ENCODE measurements around the gene MT1H.

MT1H gene

DNA sequence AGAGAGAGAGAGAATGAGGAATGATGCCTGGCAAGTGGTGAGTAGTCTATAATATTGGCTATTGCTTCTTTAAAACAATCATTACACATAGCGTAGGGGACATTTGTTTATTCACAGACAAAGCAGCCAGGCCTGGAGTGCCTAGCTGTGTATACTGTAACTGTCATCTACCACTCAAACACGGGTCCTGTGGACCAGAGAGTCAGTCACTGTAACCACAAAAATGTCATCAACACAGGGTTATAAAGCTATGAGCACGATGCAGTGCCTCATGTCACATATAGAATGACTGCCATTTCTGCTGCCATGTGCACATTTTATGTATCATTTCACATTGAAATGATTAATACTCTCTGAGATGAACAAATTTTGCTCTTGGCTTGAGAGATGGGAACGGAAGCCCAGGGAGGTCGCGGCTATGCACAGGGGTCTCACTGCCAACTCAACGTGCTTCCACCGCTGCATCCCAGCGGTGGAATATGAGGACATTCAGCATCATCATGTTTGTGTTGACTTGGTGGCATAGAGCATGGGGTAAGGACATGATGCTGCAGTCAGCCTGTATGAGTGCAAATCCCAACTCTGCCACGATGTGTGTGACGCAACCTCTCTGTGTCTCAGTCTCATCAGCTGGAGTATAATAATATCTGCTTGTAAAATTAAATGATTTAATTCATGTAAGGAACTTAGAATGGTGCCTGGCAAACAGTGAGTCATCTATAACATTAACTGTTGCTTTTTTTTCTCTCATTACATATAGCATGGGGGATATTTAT lies 3.3 kb downstream of the MT1H start (continued):
- TF ChIP-seq ZNF366 (tag by site-specific recombination; conservative IDR thresholded peaks at IDR 0.05) (no peak), ZNF350 (tag by site-specific recombination; IDR thresholded peaks at IDR 0.05) (no peak), ZIC2 (tag by site-specific recombination; IDR thresholded peaks at IDR 0.05) (no peak), ZNF600 (tag by site-specific recombination; IDR thresholded peaks at IDR 0.05) (no peak)
- TF ChIP-seq, protein P1, sequence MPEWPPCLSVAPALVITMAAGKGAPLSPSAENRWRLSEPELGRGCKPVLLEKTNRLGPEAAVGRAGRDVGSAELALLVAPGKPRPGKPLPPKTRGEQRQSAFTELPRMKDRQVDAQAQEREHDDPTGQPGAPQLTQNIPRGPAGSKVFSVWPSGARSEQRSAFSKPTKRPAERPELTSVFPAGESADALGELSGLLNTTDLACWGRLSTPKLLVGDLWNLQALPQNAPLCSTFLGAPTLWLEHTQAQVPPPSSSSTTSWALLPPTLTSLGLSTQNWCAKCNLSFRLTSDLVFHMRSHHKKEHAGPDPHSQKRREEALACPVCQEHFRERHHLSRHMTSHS (tag by site-specific recombination; IDR thresholded peaks at IDR 0.05) = no peak

DNA sequence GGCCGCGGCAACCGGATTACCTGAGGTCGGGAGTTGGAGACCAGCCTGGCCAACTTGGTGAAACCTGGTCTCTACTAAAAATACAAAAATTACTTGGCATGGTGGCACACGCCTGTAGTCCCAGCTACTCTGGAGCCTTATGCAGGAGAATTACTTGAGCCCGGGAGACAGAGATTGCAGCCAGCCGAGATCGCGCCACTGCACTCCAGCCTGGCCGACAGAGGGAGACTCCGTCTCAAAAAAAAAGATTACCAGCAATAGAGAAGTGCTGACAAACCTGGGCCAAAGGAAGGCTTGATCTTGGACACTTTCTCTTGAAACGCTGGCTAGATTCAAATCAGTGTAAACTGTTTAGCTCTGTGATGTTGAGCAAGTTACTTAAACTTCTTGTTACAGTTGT lies 4.3 kb downstream of the MT1H start:
- Histone ChIP-seq H3K27ac (ENCODE audit: extremely low read depth, low read depth, low read length) (no peak overlapping the region), H3K4me3 (ENCODE audit: low read depth, low read length) (no peak overlapping the region), H3K9me3 (ENCODE audit: control insufficient read depth, insufficient read depth, low read depth, low read length) (no peaks in the 10 kb centered on the region), H3K4me1 (ENCODE audit: control insufficient read depth, insufficient read depth, low read length) (no peaks in the 10 kb centered on the region), H3K36me3 (ENCODE audit: control insufficient read depth in 2 of 2, insufficient read depth in 1 of 2, low read length in 2 of 2) (no peaks in the 10 kb centered on the region)
- CTCF ChIA-PET = interaction anchor here (0.6 to 3.4 kb wide), 9 partner anchors 10 to 218 kb away, joined by 3 to 31 read pairs (median 4); no protein-coding TSS in a partner anchor
- POLR2A ChIA-PET = no interaction called here
- TF ChIP-seq, protein P2, sequence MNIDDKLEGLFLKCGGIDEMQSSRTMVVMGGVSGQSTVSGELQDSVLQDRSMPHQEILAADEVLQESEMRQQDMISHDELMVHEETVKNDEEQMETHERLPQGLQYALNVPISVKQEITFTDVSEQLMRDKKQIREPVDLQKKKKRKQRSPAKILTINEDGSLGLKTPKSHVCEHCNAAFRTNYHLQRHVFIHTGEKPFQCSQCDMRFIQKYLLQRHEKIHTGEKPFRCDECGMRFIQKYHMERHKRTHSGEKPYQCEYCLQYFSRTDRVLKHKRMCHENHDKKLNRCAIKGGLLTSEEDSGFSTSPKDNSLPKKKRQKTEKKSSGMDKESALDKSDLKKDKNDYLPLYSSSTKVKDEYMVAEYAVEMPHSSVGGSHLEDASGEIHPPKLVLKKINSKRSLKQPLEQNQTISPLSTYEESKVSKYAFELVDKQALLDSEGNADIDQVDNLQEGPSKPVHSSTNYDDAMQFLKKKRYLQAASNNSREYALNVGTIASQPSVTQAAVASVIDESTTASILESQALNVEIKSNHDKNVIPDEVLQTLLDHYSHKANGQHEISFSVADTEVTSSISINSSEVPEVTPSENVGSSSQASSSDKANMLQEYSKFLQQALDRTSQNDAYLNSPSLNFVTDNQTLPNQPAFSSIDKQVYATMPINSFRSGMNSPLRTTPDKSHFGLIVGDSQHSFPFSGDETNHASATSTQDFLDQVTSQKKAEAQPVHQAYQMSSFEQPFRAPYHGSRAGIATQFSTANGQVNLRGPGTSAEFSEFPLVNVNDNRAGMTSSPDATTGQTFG (tag by site-specific recombination; IDR thresholded peaks at IDR 0.05; ENCODE audit: borderline replicate concordance) = no peak
- TF ChIP-seq, protein P3, sequence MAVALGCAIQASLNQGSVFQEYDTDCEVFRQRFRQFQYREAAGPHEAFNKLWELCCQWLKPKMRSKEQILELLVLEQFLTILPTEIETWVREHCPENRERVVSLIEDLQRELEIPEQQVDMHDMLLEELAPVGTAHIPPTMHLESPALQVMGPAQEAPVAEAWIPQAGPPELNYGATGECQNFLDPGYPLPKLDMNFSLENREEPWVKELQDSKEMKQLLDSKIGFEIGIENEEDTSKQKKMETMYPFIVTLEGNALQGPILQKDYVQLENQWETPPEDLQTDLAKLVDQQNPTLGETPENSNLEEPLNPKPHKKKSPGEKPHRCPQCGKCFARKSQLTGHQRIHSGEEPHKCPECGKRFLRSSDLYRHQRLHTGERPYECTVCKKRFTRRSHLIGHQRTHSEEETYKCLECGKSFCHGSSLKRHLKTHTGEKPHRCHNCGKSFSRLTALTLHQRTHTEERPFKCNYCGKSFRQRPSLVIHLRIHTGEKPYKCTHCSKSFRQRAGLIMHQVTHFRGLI (tag by site-specific recombination; IDR thresholded peaks at IDR 0.05) = no peak
- TF ChIP-seq MEIS1 (CRISPR knock-in tag; IDR thresholded peaks at IDR 0.05; ENCODE audit: borderline replicate concordance) (no peak), ZNF274 (IDR thresholded peaks at IDR 0.05; ENCODE audit: low read length) (no peak), ZNF274 (tag by site-specific recombination; IDR thresholded peaks at IDR 0.05; ENCODE audit: borderline replicate concordance) (no peak), ZNF530 (tag by site-specific recombination; IDR thresholded peaks at IDR 0.05; ENCODE audit: low read depth) (no peak), ZNF366 (tag by site-specific recombination; conservative IDR thresholded peaks at IDR 0.05) (no peak), ZNF169 (tag by site-specific recombination; IDR thresholded peaks at IDR 0.05) (no peak), MZF1 (tag by site-specific recombination; IDR thresholded peaks at IDR 0.05; ENCODE audit: borderline replicate concordance) (no peak), KLF16 (tag by site-specific recombination; IDR thresholded peaks at IDR 0.05) (no peak), KLF1 (tag by site-specific recombination; IDR thresholded peaks at IDR 0.05) (no peak), ZNF626 (tag by site-specific recombination; IDR thresholded peaks at IDR 0.05) (no peak), ZNF23 (tag by site-specific recombination; IDR thresholded peaks at IDR 0.05; ENCODE audit: borderline replicate concordance) (no peak), ZNF138 (tag by site-specific recombination; IDR thresholded peaks at IDR 0.05; ENCODE audit: borderline replicate concordance) (no peak), WT1 (tag by site-specific recombination; IDR thresholded peaks at IDR 0.05) (no peak), ZNF785 (tag by site-specific recombination; IDR thresholded peaks at IDR 0.05) (no peak)
- TF ChIP-seq, protein P4, sequence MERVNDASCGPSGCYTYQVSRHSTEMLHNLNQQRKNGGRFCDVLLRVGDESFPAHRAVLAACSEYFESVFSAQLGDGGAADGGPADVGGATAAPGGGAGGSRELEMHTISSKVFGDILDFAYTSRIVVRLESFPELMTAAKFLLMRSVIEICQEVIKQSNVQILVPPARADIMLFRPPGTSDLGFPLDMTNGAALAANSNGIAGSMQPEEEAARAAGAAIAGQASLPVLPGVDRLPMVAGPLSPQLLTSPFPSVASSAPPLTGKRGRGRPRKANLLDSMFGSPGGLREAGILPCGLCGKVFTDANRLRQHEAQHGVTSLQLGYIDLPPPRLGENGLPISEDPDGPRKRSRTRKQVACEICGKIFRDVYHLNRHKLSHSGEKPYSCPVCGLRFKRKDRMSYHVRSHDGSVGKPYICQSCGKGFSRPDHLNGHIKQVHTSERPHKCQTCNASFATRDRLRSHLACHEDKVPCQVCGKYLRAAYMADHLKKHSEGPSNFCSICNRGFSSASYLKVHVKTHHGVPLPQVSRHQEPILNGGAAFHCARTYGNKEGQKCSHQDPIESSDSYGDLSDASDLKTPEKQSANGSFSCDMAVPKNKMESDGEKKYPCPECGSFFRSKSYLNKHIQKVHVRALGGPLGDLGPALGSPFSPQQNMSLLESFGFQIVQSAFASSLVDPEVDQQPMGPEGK (tag by site-specific recombination; IDR thresholded peaks at IDR 0.05) = no peak
- TF ChIP-seq, protein P5, sequence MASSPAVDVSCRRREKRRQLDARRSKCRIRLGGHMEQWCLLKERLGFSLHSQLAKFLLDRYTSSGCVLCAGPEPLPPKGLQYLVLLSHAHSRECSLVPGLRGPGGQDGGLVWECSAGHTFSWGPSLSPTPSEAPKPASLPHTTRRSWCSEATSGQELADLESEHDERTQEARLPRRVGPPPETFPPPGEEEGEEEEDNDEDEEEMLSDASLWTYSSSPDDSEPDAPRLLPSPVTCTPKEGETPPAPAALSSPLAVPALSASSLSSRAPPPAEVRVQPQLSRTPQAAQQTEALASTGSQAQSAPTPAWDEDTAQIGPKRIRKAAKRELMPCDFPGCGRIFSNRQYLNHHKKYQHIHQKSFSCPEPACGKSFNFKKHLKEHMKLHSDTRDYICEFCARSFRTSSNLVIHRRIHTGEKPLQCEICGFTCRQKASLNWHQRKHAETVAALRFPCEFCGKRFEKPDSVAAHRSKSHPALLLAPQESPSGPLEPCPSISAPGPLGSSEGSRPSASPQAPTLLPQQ (tag by site-specific recombination; IDR thresholded peaks at IDR 0.05) = no peak
- TF ChIP-seq, protein P6, sequence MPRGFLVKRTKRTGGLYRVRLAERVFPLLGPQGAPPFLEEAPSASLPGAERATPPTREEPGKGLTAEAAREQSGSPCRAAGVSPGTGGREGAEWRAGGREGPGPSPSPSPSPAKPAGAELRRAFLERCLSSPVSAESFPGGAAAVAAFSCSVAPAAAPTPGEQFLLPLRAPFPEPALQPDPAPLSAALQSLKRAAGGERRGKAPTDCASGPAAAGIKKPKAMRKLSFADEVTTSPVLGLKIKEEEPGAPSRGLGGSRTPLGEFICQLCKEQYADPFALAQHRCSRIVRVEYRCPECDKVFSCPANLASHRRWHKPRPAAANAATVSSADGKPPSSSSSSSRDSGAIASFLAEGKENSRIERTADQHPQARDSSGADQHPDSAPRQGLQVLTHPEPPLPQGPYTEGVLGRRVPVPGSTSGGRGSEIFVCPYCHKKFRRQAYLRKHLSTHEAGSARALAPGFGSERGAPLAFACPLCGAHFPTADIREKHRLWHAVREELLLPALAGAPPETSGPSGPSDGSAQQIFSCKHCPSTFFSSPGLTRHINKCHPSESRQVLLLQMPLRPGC (tag by site-specific recombination; IDR thresholded peaks at IDR 0.05) = no peak
- TF ChIP-seq, protein P7, sequence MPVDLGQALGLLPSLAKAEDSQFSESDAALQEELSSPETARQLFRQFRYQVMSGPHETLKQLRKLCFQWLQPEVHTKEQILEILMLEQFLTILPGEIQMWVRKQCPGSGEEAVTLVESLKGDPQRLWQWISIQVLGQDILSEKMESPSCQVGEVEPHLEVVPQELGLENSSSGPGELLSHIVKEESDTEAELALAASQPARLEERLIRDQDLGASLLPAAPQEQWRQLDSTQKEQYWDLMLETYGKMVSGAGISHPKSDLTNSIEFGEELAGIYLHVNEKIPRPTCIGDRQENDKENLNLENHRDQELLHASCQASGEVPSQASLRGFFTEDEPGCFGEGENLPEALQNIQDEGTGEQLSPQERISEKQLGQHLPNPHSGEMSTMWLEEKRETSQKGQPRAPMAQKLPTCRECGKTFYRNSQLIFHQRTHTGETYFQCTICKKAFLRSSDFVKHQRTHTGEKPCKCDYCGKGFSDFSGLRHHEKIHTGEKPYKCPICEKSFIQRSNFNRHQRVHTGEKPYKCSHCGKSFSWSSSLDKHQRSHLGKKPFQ (tag by site-specific recombination; IDR thresholded peaks at IDR 0.05) = no peak
